K562 (cell line): Measurements from ENCODE around the gene TMEM138. TPM values are rescaled to one million over a fixed set of nuclear protein-coding genes. Genes with fewer than 3 reads are reported as not detected.

Experiments
- PHF8 ChIP-seq: fragments of 200-600 bp; sonication (generic); IDR thresholded peaks from 2 replicates; pipeline ENCODE4 v1.6.1; 2012; ENCODE audit warnings: mixed run types, mild to moderate bottlenecking, inconsistent platforms, low read length, moderate library complexity, borderline replicate concordance
- SMARCC2 ChIP-seq: fragments of 450-650 bp; IDR thresholded peaks from 2 replicates; pipeline ENCODE4 v1.6.1; 2017; ENCODE audit warnings: antibody characterized with exemption, moderate library complexity, mild to moderate bottlenecking, low read depth
- ZBTB17 ChIP-seq: fragments of 450-650 bp; formaldehyde crosslinking; IDR thresholded peaks from 2 replicates; pipeline ENCODE4 v1.4.0; 2020; ENCODE audit warnings: mild to moderate bottlenecking
- ZBTB40 ChIP-seq, 2 experiments: fragments of 450-650 bp in 1 of 2; sonication (generic) in 1 of 2; formaldehyde crosslinking in 1 of 2; IDR thresholded peaks; 2 replicates each; pipeline versions ENCODE4 v1.7.1 to v1.9.0; 2016 to 2022; ENCODE audit warnings: inconsistent platforms in 1 of 2, mild to moderate bottlenecking in 1 of 2, missing genetic modification reagents in 1 of 2
- ZNF592 ChIP-seq: fragments of 450-650 bp; IDR thresholded peaks from 2 replicates; pipeline ENCODE4 v1.6.1; 2017; ENCODE audit warnings: antibody characterized with exemption, mild to moderate bottlenecking
- ZNF830 ChIP-seq: fragments of 250-450 bp; sonication (Bioruptor Pico); IDR thresholded peaks from 2 replicates; pipeline ENCODE4 v1.5.0; 2021; ENCODE audit warnings: mild to moderate bottlenecking
- polyA plus RNA-seq, 8 experiments: library from polyadenylated mRNA; depleted of rRNA in 4 of 8; stranded (reverse) in 5 of 8; unstranded in 3 of 8; fragments of >200 nt; fragmentation: Nextera tagmentation in 2 of 8; fragmentation: Illumina TruSeq in 1 of 8; extraction: Ambion mirVana in 2 of 8; extraction: Trizol in 1 of 8; gene quantifications; 2 replicates each; pipeline versions ENCODE4 v1.2.1 to v1.2.3, GENCODE V29; 2011 to 2014; ENCODE audit warnings: inconsistent platforms in 1 of 8, missing spikeins in 1 of 8
- total RNA-seq, 7 experiments: library from RNA; depleted of rRNA in 6 of 7; stranded (reverse); fragments of >200 nt in 6 of 7; fragmentation: Illumina TruSeq in 2 of 7; extraction: Trizol in 2 of 7; gene quantifications; 2 replicates each; pipeline versions ENCODE4 v1.2.1 to v1.2.3, GENCODE V29; 2011 to 2021; ENCODE audit warnings: low replicate concordance in 1 of 7

The TMEM138 gene
- total and polyA plus RNA-seq, 9 of the 15 experiments (the other 6 are each of a cell fraction or from before 2014, with no cell fraction given), result 23.2 to 168 (median 63.1) TPM

GRCh38 chr11:61328351-61328750, 33.8 kb upstream of the TMEM138 start (continued):
- no peak for TF ChIP-seq ZBTB40 (IDR thresholded peaks at IDR 0.05)
- no peak for TF ChIP-seq ZBTB40 (CRISPR knock-in tag; IDR thresholded peaks at IDR 0.05)
- no peak for TF ChIP-seq ZBTB17 (CRISPR knock-in tag)
- no peak for TF ChIP-seq PHF8
- no peak for TF ChIP-seq SMARCC2
- no peak for TF ChIP-seq ZNF592
- no peak for TF ChIP-seq ZNF830 (CRISPR knock-in tag)
